SK-N-SH (cell line): Measurements from ENCODE around the gene SHH. TPM values are rescaled to one million over a fixed set of nuclear protein-coding genes. Genes with fewer than 3 reads are reported as not detected.

Experiments used
- CTCF ChIA-PET: fragments of 300-600, 350-600 bp; formaldehyde crosslinking; extraction: SDS; loops from one replicate; lab custom pipeline; 2021; lab: Yijun Ruan, JAX
- POLR2A ChIA-PET: fragments of 350-600 bp; sonication (Branson Sonifier 250); formaldehyde crosslinking; extraction: SDS; loops from one replicate; lab custom pipeline; 2020; ENCODE audit warnings: antibody characterized with exemption, inconsistent platforms; lab: Yijun Ruan, JAX
- DNase-seq: peaks from one replicate; pipeline ENCODE4 v3.0.0; 2012
- H2AFZ ChIP-seq: fragments of 200-600 bp; sonication (generic); 2 replicates; pipeline ENCODE4 v1.8.1; 2016; ENCODE audit warnings: antibody characterized with exemption, mild to moderate bottlenecking, low read depth
- H3F3A ChIP-seq: fragments of 200-600 bp; sonication (generic); replicated peaks from 2 replicates; pipeline ENCODE3; 2016; ENCODE audit warnings: antibody characterized with exemption, mild to moderate bottlenecking; ENCODE audit not compliant: insufficient read depth
- H3K27ac ChIP-seq, 2 experiments: fragments of 200-500 bp in 1 of 2; fragments of 200-600 bp in 1 of 2; sonication (Bioruptor generic) in 1 of 2; sonication (generic), shearing (Covaris generic) in 1 of 2; 2 replicates each; pipeline versions ENCODE4 v1.5.1 to v1.6.1; 2014 to 2016; ENCODE audit warnings: low read depth in 2 of 2, inconsistent platforms in 1 of 2, low read length in 1 of 2, mild to moderate bottlenecking in 1 of 2, mixed read lengths in 1 of 2
- H3K27me3 ChIP-seq: fragments of 200-600 bp; sonication (generic), shearing (Covaris generic); 2 replicates; pipeline ENCODE4 v1.6.1; 2016; ENCODE audit warnings: mixed run types; ENCODE audit not compliant: insufficient read depth
- H3K36me3 ChIP-seq, 2 experiments: fragments of 200-500 bp in 1 of 2; fragments of 200-600 bp in 1 of 2; sonication (Bioruptor generic) in 1 of 2; sonication (generic) in 1 of 2; replicated peaks in 1 of 2; 2 replicates each; pipeline versions ENCODE3 to v1.5.1; 2014 to 2016; ENCODE audit warnings: low read length in 1 of 2, mild to moderate bottlenecking in 1 of 2; ENCODE audit not compliant: insufficient read depth in 2 of 2, control insufficient read depth in 1 of 2
- H3K4me1 ChIP-seq, 2 experiments: fragments of 200-500 bp in 1 of 2; fragments of 200-600 bp in 1 of 2; sonication (Bioruptor generic) in 1 of 2; sonication (generic), shearing (Covaris generic) in 1 of 2; 2 replicates each; pipeline versions ENCODE4 v1.5.1 to v1.6.1; 2014 to 2016; ENCODE audit warnings: low read depth in 1 of 2, low read length in 1 of 2, mixed run types in 1 of 2; ENCODE audit not compliant: insufficient read depth in 2 of 2, control insufficient read depth in 1 of 2
- H3K4me2 ChIP-seq: fragments of 200-600 bp; sonication (generic), shearing (Covaris generic); 2 replicates; pipeline ENCODE4 v1.6.1; 2017; ENCODE audit warnings: mixed run types
- H3K4me3 ChIP-seq, 2 experiments: fragments of 200-500 bp in 1 of 2; fragments of 200-600 bp in 1 of 2; sonication (Bioruptor generic) in 1 of 2; sonication (generic), shearing (Covaris generic) in 1 of 2; 2 replicates each; pipeline versions ENCODE4 v1.5.1 to v1.8.1; 2014 to 2016; ENCODE audit warnings: low read depth in 2 of 2, inconsistent platforms in 1 of 2, low read length in 1 of 2, mild to moderate bottlenecking in 1 of 2, mixed read lengths in 1 of 2, moderate library complexity in 1 of 2
- H3K79me2 ChIP-seq: fragments of 200-600 bp; sonication (generic); 2 replicates; pipeline ENCODE4 v1.8.1; 2017; ENCODE audit warnings: mild to moderate bottlenecking; ENCODE audit not compliant: insufficient read depth
- H3K9ac ChIP-seq: fragments of 200-600 bp; sonication (generic); 2 replicates; pipeline ENCODE4 v1.6.1; 2017; ENCODE audit warnings: mixed run types
- H3K9me2 ChIP-seq: fragments of 200-600 bp; sonication (generic); 2 replicates; pipeline ENCODE4 v1.6.1; 2017; ENCODE audit warnings: mixed run types
- H3K9me3 ChIP-seq: fragments of 200-600 bp; sonication (generic); 2 replicates; pipeline ENCODE4 v1.6.1; 2017; ENCODE audit warnings: mixed run types, mild to moderate bottlenecking, moderate library complexity
- H4K20me1 ChIP-seq: fragments of 200-600 bp; sonication (generic); 2 replicates; pipeline ENCODE4 v1.6.1; 2017; ENCODE audit warnings: mild to moderate bottlenecking, mixed run types; ENCODE audit not compliant: insufficient read depth
- EZH2phosphoT487 ChIP-seq: fragments of 200-600 bp; sonication (generic); IDR thresholded peaks from 2 replicates; pipeline ENCODE4 v1.6.1; 2017; ENCODE audit warnings: low read depth, mixed run types, mild to moderate bottlenecking, antibody characterized with exemption, moderate library complexity, borderline replicate concordance
- GABPA ChIP-seq: IDR thresholded peaks from 2 replicates; pipeline ENCODE4 v1.4.0; 2012; ENCODE audit warnings: low read depth, mild to moderate bottlenecking
- JUND ChIP-seq: IDR thresholded peaks from 2 replicates; pipeline ENCODE4 v1.4.0; 2012
- MEF2A ChIP-seq: IDR thresholded peaks from 2 replicates; pipeline ENCODE4 v1.4.0; 2012; ENCODE audit warnings: low read depth, borderline replicate concordance
- NFIC ChIP-seq: IDR thresholded peaks from 2 replicates; pipeline ENCODE4 v1.4.0; 2012; ENCODE audit warnings: borderline replicate concordance
- TEAD4 ChIP-seq: IDR thresholded peaks from 2 replicates; pipeline ENCODE4 v1.4.0; 2012; ENCODE audit warnings: mild to moderate bottlenecking, borderline replicate concordance; ENCODE audit not compliant: insufficient read depth
- YY1 ChIP-seq: IDR thresholded peaks from 2 replicates; pipeline ENCODE4 v1.4.0; 2012; ENCODE audit warnings: low read depth, mild to moderate bottlenecking
- WGBS: methylation state at CpG from one replicate; pipeline ENCODE4 v1.1.6; 2017; ENCODE audit warnings: low lambda C conversion rate; 5-methylcytosine and 5-hydroxymethylcytosine counted together
- polyA plus RNA-seq, 3 experiments: library from polyadenylated mRNA; depleted of rRNA; stranded (reverse); fragments of >200 nt; gene quantifications; 2 replicates each; pipeline ENCODE4 v1.2.3, GENCODE V29; 2012
- TF ChIP-seq, protein P1 (sequence below): IDR thresholded peaks from 2 replicates; pipeline ENCODE4 v1.6.1; 2012; ENCODE audit warnings: mild to moderate bottlenecking, low read depth, low read length, moderate library complexity
- TF ChIP-seq, protein P2 (sequence below): IDR thresholded peaks from 2 replicates; pipeline ENCODE4 v1.4.0; 2012; ENCODE audit warnings: low read depth, borderline replicate concordance
- TF ChIP-seq, protein P3 (sequence below): fragments of 200-600 bp; sonication (generic); IDR thresholded peaks from 2 replicates; pipeline ENCODE4 v1.6.1; 2017; ENCODE audit warnings: antibody characterized with exemption, mild to moderate bottlenecking, moderate library complexity

Gene SHH
- polyA plus RNA-seq, 1 of the 3 experiments (the other 2 are of a cell fraction): not detected

DNA sequence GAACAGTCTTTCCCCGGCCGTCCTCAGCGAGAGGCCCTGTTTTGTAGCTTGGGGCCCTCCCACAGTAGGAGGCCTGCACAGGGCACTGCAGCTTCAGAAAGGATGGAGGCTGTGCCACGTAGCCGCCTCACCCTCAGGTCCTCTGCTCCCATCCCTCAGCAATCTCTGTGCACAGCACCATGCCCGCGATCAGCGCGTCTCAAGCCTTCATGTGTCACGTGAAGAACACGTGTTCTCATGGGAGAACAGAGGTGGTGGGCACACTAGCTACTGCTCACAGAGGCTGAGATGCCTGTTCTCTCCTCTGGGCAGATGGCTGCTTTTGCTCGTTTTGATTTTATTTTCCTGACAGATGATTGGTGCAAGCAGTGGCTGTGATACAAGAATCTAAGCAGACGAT is 8.5 kb upstream of the SHH start:
- Histone ChIP-seq H3K9me3 (no peaks in the 10 kb centered on the region), H4K20me1 (no peaks in the 10 kb centered on the region), H3K4me1 (no peaks in the 10 kb centered on the region), H3K9me2 (no peaks in the 10 kb centered on the region), H3K4me2 (no peak overlapping the region), H3K27me3 (peaks cover 100% of the 10 kb centered on the region), H3K36me3 (no peaks in the 10 kb centered on the region), H3K9ac (no peak overlapping the region), H3K4me3 (no peak overlapping the region), H3F3A (no peaks in the 10 kb centered on the region), H2AFZ (no peak overlapping the region), H3K27ac (no peak overlapping the region), H3K79me2 (no peaks in the 10 kb centered on the region)
- CTCF ChIA-PET: interaction anchor here (0.9 to 1.0 kb wide), 2 partner anchors 336 to 652 kb away, joined by 3 read pairs; no protein-coding TSS in a partner anchor
- DNase-seq: no peak
- 17% methylated on average over 11 of the region's 13 CpGs for WGBS
- POLR2A ChIA-PET: no interaction called here
- TF ChIP-seq, protein P1, sequence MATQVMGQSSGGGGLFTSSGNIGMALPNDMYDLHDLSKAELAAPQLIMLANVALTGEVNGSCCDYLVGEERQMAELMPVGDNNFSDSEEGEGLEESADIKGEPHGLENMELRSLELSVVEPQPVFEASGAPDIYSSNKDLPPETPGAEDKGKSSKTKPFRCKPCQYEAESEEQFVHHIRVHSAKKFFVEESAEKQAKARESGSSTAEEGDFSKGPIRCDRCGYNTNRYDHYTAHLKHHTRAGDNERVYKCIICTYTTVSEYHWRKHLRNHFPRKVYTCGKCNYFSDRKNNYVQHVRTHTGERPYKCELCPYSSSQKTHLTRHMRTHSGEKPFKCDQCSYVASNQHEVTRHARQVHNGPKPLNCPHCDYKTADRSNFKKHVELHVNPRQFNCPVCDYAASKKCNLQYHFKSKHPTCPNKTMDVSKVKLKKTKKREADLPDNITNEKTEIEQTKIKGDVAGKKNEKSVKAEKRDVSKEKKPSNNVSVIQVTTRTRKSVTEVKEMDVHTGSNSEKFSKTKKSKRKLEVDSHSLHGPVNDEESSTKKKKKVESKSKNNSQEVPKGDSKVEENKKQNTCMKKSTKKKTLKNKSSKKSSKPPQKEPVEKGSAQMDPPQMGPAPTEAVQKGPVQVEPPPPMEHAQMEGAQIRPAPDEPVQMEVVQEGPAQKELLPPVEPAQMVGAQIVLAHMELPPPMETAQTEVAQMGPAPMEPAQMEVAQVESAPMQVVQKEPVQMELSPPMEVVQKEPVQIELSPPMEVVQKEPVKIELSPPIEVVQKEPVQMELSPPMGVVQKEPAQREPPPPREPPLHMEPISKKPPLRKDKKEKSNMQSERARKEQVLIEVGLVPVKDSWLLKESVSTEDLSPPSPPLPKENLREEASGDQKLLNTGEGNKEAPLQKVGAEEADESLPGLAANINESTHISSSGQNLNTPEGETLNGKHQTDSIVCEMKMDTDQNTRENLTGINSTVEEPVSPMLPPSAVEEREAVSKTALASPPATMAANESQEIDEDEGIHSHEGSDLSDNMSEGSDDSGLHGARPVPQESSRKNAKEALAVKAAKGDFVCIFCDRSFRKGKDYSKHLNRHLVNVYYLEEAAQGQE: no peak
- TF ChIP-seq, protein P2, sequence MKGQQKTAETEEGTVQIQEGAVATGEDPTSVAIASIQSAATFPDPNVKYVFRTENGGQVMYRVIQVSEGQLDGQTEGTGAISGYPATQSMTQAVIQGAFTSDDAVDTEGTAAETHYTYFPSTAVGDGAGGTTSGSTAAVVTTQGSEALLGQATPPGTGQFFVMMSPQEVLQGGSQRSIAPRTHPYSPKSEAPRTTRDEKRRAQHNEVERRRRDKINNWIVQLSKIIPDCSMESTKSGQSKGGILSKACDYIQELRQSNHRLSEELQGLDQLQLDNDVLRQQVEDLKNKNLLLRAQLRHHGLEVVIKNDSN: peak; percentile 16; the same call in 1 of the 2 replicates

DNA sequence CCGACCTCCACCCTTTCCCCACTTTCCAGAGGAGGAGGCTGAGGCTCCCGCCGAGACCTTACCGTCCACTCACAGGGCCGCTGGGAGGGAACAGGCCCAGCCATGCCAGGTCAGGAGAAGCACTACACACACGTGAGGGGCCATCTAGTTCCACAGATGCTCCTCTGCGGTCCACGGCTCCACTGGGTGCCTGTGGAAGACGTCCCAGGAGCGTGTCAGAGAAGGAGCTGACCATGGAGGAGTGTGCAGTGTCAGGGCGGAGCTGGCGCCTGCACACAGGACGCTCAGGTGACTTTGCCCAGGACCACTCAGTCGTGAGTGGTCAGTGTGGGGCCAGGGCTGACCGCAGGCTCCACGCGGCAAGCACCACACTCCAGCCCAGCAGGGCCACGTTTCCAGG is 8.0 kb upstream of the SHH start:
- no peak overlapping the region for H3K4me3 ChIP-seq
- TF ChIP-seq NFIC (no peak), GABPA (no peak), YY1 (no peak), JUND (no peak), EZH2phosphoT487 (no peak), MEF2A (no peak), TEAD4 (no peak)
- TF ChIP-seq, protein P3, sequence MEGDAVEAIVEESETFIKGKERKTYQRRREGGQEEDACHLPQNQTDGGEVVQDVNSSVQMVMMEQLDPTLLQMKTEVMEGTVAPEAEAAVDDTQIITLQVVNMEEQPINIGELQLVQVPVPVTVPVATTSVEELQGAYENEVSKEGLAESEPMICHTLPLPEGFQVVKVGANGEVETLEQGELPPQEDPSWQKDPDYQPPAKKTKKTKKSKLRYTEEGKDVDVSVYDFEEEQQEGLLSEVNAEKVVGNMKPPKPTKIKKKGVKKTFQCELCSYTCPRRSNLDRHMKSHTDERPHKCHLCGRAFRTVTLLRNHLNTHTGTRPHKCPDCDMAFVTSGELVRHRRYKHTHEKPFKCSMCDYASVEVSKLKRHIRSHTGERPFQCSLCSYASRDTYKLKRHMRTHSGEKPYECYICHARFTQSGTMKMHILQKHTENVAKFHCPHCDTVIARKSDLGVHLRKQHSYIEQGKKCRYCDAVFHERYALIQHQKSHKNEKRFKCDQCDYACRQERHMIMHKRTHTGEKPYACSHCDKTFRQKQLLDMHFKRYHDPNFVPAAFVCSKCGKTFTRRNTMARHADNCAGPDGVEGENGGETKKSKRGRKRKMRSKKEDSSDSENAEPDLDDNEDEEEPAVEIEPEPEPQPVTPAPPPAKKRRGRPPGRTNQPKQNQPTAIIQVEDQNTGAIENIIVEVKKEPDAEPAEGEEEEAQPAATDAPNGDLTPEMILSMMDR: no peak
- TF ChIP-seq, all 33 proteins: peak for 0
- Histone ChIP-seq H4K20me1 (no peaks in the 10 kb centered on the region), H3K4me1 (no peaks in the 10 kb centered on the region), H3K9ac (no peak overlapping the region), H3K9me3 (no peaks in the 10 kb centered on the region), H3F3A (no peaks in the 10 kb centered on the region), H3K79me2 (no peaks in the 10 kb centered on the region), H2AFZ (no peak overlapping the region), H3K36me3 (no peaks in the 10 kb centered on the region), H3K27ac (no peak overlapping the region), H3K27me3 (peaks cover 99% of the 10 kb centered on the region), H3K9me2 (no peaks in the 10 kb centered on the region), H3K4me2 (no peak overlapping the region)
- POLR2A ChIA-PET: no interaction called here
- WGBS: 50% methylated on average over 18 of the region's 18 CpGs
- CTCF ChIA-PET: interaction anchor here (0.6 to 1.0 kb wide), 2 partner anchors 385 to 653 kb away, joined by 3 read pairs; no protein-coding TSS in a partner anchor
- no peak for DNase-seq
